H1 (cell line): ENCODE data around the gene PTCH1. TPM values are rescaled to one million over a fixed set of nuclear protein-coding genes. Genes with fewer than 3 reads are reported as not detected.

Experiments
- CTCF ChIA-PET: fragments of 300-600 bp; sonication (Branson Sonifier 250); formaldehyde crosslinking; loops from one replicate; lab custom pipeline; 2021; ENCODE audit not compliant: partially characterized antibody; lab: Charles Lee
- POLR2A ChIA-PET: fragments of 300-600 bp; sonication (Branson Sonifier 250); formaldehyde crosslinking; loops from one replicate; lab custom pipeline; 2021; ENCODE audit warnings: inconsistent platforms; ENCODE audit not compliant: partially characterized antibody; lab: Charles Lee
- DNase-seq, 2 experiments: peaks; one replicate each; pipeline versions ENCODE4 v3.0.0 to v3.0.0-alpha.2; 2010 to 2022; ENCODE audit warnings: low spot score in 2 of 2, low read depth in 1 of 2, mixed read lengths in 1 of 2
- FAIRE-seq: peaks from 2 replicates; lab custom pipeline; 2011; peaks lifted over from hg19 to GRCh38; lab: Jason Lieb, UNC
- H2AFZ ChIP-seq: 2 replicates; pipeline ENCODE4 v1.8.1; 2012; ENCODE audit warnings: low read length, inconsistent platforms
- H2AK5ac ChIP-seq: 2 replicates; pipeline ENCODE4 v1.6.1; 2013; ENCODE audit warnings: low read depth, low read length
- H2BK120ac ChIP-seq: replicated peaks from 2 replicates; pipeline ENCODE3; 2013; ENCODE audit warnings: low read depth, low read length, inconsistent platforms
- H2BK12ac ChIP-seq: 2 replicates; pipeline ENCODE4 v1.6.1; 2013; ENCODE audit warnings: low read depth, low read length
- H2BK15ac ChIP-seq: 2 replicates; pipeline ENCODE4 v1.6.1; 2013; ENCODE audit warnings: low read length
- H2BK20ac ChIP-seq: 2 replicates; pipeline ENCODE4 v1.6.1; 2013; ENCODE audit warnings: low read length
- H2BK5ac ChIP-seq: 2 replicates; pipeline ENCODE4 v1.6.1; 2013; ENCODE audit warnings: low read depth, low read length
- H3K14ac ChIP-seq: 2 replicates; pipeline ENCODE4 v1.6.1; 2013; ENCODE audit warnings: inconsistent platforms; ENCODE audit not compliant: insufficient read length
- H3K18ac ChIP-seq: 2 replicates; pipeline ENCODE4 v1.6.1; 2013; ENCODE audit warnings: low read length; ENCODE audit errors: extremely low read depth
- H3K23ac ChIP-seq: 2 replicates; pipeline ENCODE4 v1.6.1; 2013; ENCODE audit warnings: inconsistent platforms; ENCODE audit not compliant: insufficient read length
- H3K23me2 ChIP-seq: 2 replicates; pipeline ENCODE4 v1.6.1; 2013; ENCODE audit warnings: low read depth, low read length
- H3K27ac ChIP-seq: 2 replicates; pipeline ENCODE4 v1.6.1; 2011; ENCODE audit warnings: low read depth, low read length, inconsistent platforms
- H3K27me3 ChIP-seq, 4 experiments: replicated peaks in 1 of 4; 1 replicate in 1 of 4; 2 replicates in 3 of 4; pipeline versions ENCODE4 v1.6.1 to v1.8.1; 2011 to 2013; ENCODE audit warnings: low read length in 3 of 4, mild to moderate bottlenecking in 3 of 4, inconsistent platforms in 2 of 4, mixed read lengths in 2 of 4, moderate library complexity in 1 of 4; ENCODE audit not compliant: control insufficient read depth in 3 of 4, insufficient read depth in 3 of 4; ENCODE audit errors: extremely low read depth in 1 of 4
- H3K36me3 ChIP-seq, 4 experiments: 2 replicates each; pipeline versions ENCODE4 v1.6.1 to v1.8.1; 2011 to 2013; ENCODE audit warnings: mild to moderate bottlenecking in 4 of 4, low read length in 3 of 4, moderate library complexity in 2 of 4, control low read depth in 1 of 4, inconsistent platforms in 1 of 4; ENCODE audit not compliant: insufficient read depth in 4 of 4, control insufficient read depth in 2 of 4
- H3K4ac ChIP-seq: replicated peaks from 2 replicates; pipeline ENCODE3; 2013; ENCODE audit warnings: low read length, low read depth, mixed read lengths, inconsistent platforms; ENCODE audit not compliant: insufficient read length
- H3K4me1 ChIP-seq, 4 experiments: replicated peaks in 1 of 4; 1 replicate in 1 of 4; 2 replicates in 3 of 4; pipeline versions ENCODE4 v1.6.1 to v1.8.1; 2011 to 2013; ENCODE audit warnings: low read length in 3 of 4, inconsistent platforms in 2 of 4, mixed read lengths in 1 of 4; ENCODE audit not compliant: insufficient read depth in 4 of 4, control insufficient read depth in 3 of 4
- H3K4me2 ChIP-seq, 2 experiments: 2 replicates each; pipeline versions ENCODE4 v1.6.1 to v1.8.1; 2011 to 2013; ENCODE audit warnings: low read depth in 2 of 2, low read length in 2 of 2, control low read depth in 1 of 2, inconsistent platforms in 1 of 2, mild to moderate bottlenecking in 1 of 2; ENCODE audit not compliant: insufficient read depth in 1 of 2
- H3K4me3 ChIP-seq, 4 experiments: fragments of 200-600, 300-600 bp in 1 of 4; sonication (generic), shearing (Covaris generic), sonication (Bioruptor Twin) in 1 of 4; 2 replicates each; pipeline versions ENCODE4 v1.5.1 to v1.8.1; 2011 to 2016; ENCODE audit warnings: low read length in 4 of 4, low read depth in 3 of 4, control low read depth in 2 of 4, inconsistent platforms in 2 of 4, mild to moderate bottlenecking in 2 of 4, mixed read lengths in 1 of 4, moderate library complexity in 1 of 4; ENCODE audit not compliant: insufficient read depth in 2 of 4; ENCODE audit errors: extremely low read depth in 1 of 4
- H3K56ac ChIP-seq: replicated peaks from 2 replicates; pipeline ENCODE3; 2013; ENCODE audit warnings: low read depth, mild to moderate bottlenecking, mixed read lengths, low read length, inconsistent platforms; ENCODE audit not compliant: insufficient read length
- H3K79me1 ChIP-seq: 2 replicates; pipeline ENCODE4 v1.6.1; 2013; ENCODE audit warnings: low read depth, low read length, control low read depth
- H3K79me2 ChIP-seq, 2 experiments: 2 replicates each; pipeline versions ENCODE4 v1.6.1 to v1.8.1; 2012 to 2013; ENCODE audit warnings: low read length in 2 of 2, mild to moderate bottlenecking in 2 of 2, inconsistent platforms in 1 of 2; ENCODE audit not compliant: insufficient read depth in 2 of 2, control insufficient read depth in 1 of 2
- H3K9ac ChIP-seq, 4 experiments: replicated peaks in 1 of 4; 1 replicate in 1 of 4; 2 replicates in 3 of 4; pipeline versions ENCODE4 v1.6.1 to v1.8.1; 2011 to 2013; ENCODE audit warnings: low read depth in 3 of 4, low read length in 3 of 4, control low read depth in 2 of 4, mild to moderate bottlenecking in 2 of 4, moderate library complexity in 2 of 4, inconsistent platforms in 1 of 4; ENCODE audit errors: extremely low read depth in 1 of 4
- H3K9me3 ChIP-seq, 2 experiments: 2 replicates each; pipeline versions ENCODE4 v1.6.1 to v1.8.1; 2012 to 2013; ENCODE audit warnings: mild to moderate bottlenecking in 2 of 2, moderate library complexity in 2 of 2, control low read depth in 1 of 2, inconsistent platforms in 1 of 2, low read depth in 1 of 2, low read length in 1 of 2, mixed read lengths in 1 of 2; ENCODE audit not compliant: insufficient read depth in 2 of 2
- H4K20me1 ChIP-seq, 2 experiments: replicated peaks in 1 of 2; 2 replicates each; pipeline versions ENCODE3 to v1.8.1; 2011 to 2013; ENCODE audit warnings: inconsistent platforms in 2 of 2, low read length in 2 of 2, mild to moderate bottlenecking in 1 of 2; ENCODE audit not compliant: insufficient read depth in 2 of 2, control insufficient read depth in 1 of 2
- H4K5ac ChIP-seq: 2 replicates; pipeline ENCODE4 v1.6.1; 2013; ENCODE audit warnings: low read length, low read depth, mixed read lengths, inconsistent platforms; ENCODE audit not compliant: insufficient read length
- H4K8ac ChIP-seq: 2 replicates; pipeline ENCODE4 v1.8.0; 2013; ENCODE audit warnings: mild to moderate bottlenecking, moderate library complexity, low read length, inconsistent platforms; ENCODE audit not compliant: insufficient read depth; ENCODE audit errors: extremely low read depth
- H4K91ac ChIP-seq: replicated peaks from 2 replicates; pipeline ENCODE3; 2013; ENCODE audit warnings: low read length, mixed read lengths, inconsistent platforms; ENCODE audit not compliant: insufficient read length
- SIRT6 ChIP-seq: IDR thresholded peaks from one replicate; pipeline ENCODE4 v1.7.1; 2012; ENCODE audit warnings: low read length, inconsistent platforms
- TEAD4 ChIP-seq: IDR thresholded peaks from 2 replicates; pipeline ENCODE4 v1.6.1; 2012; ENCODE audit warnings: low read depth, low read length, inconsistent platforms, mixed read lengths
- WGBS, 2 experiments: shearing (Covaris generic) in 1 of 2; methylation state at CpG; one replicate each; pipeline versions ENCODE4 v1.1.6 to v1.1.7; 2013 to 2015; ENCODE audit warnings: low lambda C conversion rate in 2 of 2, mixed read lengths in 2 of 2, inconsistent platforms in 1 of 2, low coverage in 1 of 2, missing lambda C conversion rate in 1 of 2; ENCODE audit not compliant: insufficient replicate concordance in 2 of 2, insufficient coverage in 1 of 2, insufficient read length in 1 of 2; ENCODE audit errors: extremely low coverage in 1 of 2, missing lambda C conversion rate in 1 of 2; 5-methylcytosine and 5-hydroxymethylcytosine counted together
- polyA plus RNA-seq, 7 experiments: library from polyadenylated mRNA; depleted of rRNA in 3 of 7; stranded (reverse) in 5 of 7; unstranded in 2 of 7; fragments of >200 nt in 5 of 7; fragments of 200-250 nt in 2 of 7; gene quantifications; 1 replicate in 5 of 7; 2 replicates in 1 of 7; 4 replicates in 1 of 7; pipeline versions ENCODE4 v1.2.1 to v1.2.3, GENCODE V29; 2011 to 2013; ENCODE audit warnings: missing spikeins in 2 of 7, mixed read lengths in 2 of 7
- total RNA-seq: library from RNA; stranded (reverse); fragmentation: NEBNext Ultra II Directional; extraction: Animal tissue kit (Norgen Biotek cat#: 25700); gene quantifications from 2 replicates; pipeline ENCODE4 v1.2.1, GENCODE V29; 2021

The PTCH1 gene
- total and polyA plus RNA-seq, 2 of the 8 experiments (the other 6 are each of a cell fraction or from before 2014, with no cell fraction given): 6.4 to 34.1 TPM

DNA sequence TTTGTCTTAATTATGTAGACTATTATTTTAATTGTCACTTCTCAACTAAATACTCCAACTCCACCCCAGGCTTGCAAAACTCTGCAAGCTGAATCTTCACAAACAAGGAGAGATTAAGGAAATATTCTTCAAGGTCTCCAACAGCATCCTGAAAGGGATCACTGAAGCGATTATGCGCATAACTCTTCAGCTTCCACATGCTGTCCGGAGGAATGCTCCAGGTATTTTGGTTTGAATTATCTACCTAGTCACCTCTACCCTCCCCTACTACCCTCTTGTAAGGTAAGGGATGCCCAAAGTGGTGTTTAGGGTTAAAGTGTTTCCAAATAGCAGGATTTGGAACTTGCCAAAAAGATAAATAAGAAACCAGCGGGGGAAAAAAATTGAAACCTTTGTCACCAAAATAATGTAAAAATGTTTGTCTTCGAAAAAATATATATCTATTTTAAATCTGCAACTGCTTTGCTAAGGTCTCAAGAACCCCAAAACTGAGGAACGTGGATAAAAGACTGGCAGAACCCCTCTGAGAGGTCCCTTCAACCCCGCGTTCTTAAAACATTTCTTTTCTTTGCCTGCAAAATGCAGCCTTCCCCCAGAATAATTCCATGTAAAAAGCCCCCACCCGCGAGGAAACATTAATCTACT lies 11.6 kb downstream of the PTCH1 start:
- H3K27me3 ChIP-seq: no peaks in the 10 kb centered on the region
- H3K9me3 ChIP-seq: no peaks in the 10 kb centered on the region
- H2BK20ac ChIP-seq: no peak overlapping the region
- no peak overlapping the region for H3K23ac ChIP-seq
- H4K5ac ChIP-seq: no peak overlapping the region
- no peak overlapping the region for H2AFZ ChIP-seq
- no peak overlapping the region for H4K8ac ChIP-seq
- H2AK5ac ChIP-seq: no peak overlapping the region
- H3K36me3 ChIP-seq: no peaks in the 10 kb centered on the region; a peak in 1 of 8 replicates
- peak overlapping the region; percentile 75 to 93 for H3K4me2 ChIP-seq
- DNase-seq (no peak), FAIRE-seq (no peak)
- WGBS, 2 experiments: 3% methylated on average over 10 of the region's 10 CpGs; no CpG with 5 or more reads in 1 of the 2 experiments
- H4K91ac ChIP-seq: no peak overlapping the region
- no peak overlapping the region; the same call in 1 of the 2 replicates for H2BK12ac ChIP-seq
- peaks cover 26% of the 10 kb centered on the region; the same call in 1 of the 2 replicates for H3K23me2 ChIP-seq
- H3K27ac ChIP-seq: no peak overlapping the region
- H2BK5ac ChIP-seq: no peak overlapping the region
- H3K56ac ChIP-seq: no peak overlapping the region
- TF ChIP-seq SIRT6 (no peak), TEAD4 (peak; percentile 59)
- peaks cover 3 to 8% (median 5%) of the 10 kb centered on the region in 4 experiments; a peak in 6 of 7 replicates for H3K4me1 ChIP-seq
- H3K4ac ChIP-seq: no peak overlapping the region
- no peak overlapping the region for H3K18ac ChIP-seq
- H3K79me1 ChIP-seq: peaks cover 5% of the 10 kb centered on the region; the same call in 1 of the 2 replicates
- H3K79me2 ChIP-seq: peaks cover 7 to 53% of the 10 kb centered on the region in 2 experiments; a peak in 3 of 4 replicates
- POLR2A ChIA-PET: interaction anchor here (0.8 to 1.8 kb wide), 2 partner anchors 8 to 10 kb away, joined by 4 to 7 read pairs; no protein-coding TSS in a partner anchor
- CTCF ChIA-PET: interaction anchor here (0.6 to 1.6 kb wide), 5 partner anchors 8 to 917 kb away, joined by 3 to 4 read pairs (median 3); no protein-coding TSS in a partner anchor
- H2BK120ac ChIP-seq: no peak overlapping the region
- H3K14ac ChIP-seq: no peak overlapping the region
- peaks cover 0 to 9% of the 10 kb centered on the region in 2 experiments for H4K20me1 ChIP-seq
- peak overlapping the region; percentile 53 to 94 (median 94) for H3K4me3 ChIP-seq
- peak overlapping the region in 2 of 4 experiments; percentile 9 to 19; a peak in 3 of 7 replicates for H3K9ac ChIP-seq
- no peak overlapping the region for H2BK15ac ChIP-seq
